ENCODE results near the gene CORO2A.
"Not testable (repeated sequence)": the region's sequence is repeated elsewhere in the genome, so short reads cannot be mapped to it uniquely, and the experiment has no call there.

- TF ChIP-seq, protein P1, sequence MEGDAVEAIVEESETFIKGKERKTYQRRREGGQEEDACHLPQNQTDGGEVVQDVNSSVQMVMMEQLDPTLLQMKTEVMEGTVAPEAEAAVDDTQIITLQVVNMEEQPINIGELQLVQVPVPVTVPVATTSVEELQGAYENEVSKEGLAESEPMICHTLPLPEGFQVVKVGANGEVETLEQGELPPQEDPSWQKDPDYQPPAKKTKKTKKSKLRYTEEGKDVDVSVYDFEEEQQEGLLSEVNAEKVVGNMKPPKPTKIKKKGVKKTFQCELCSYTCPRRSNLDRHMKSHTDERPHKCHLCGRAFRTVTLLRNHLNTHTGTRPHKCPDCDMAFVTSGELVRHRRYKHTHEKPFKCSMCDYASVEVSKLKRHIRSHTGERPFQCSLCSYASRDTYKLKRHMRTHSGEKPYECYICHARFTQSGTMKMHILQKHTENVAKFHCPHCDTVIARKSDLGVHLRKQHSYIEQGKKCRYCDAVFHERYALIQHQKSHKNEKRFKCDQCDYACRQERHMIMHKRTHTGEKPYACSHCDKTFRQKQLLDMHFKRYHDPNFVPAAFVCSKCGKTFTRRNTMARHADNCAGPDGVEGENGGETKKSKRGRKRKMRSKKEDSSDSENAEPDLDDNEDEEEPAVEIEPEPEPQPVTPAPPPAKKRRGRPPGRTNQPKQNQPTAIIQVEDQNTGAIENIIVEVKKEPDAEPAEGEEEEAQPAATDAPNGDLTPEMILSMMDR (IDR thresholded peaks at IDR 0.05) = not testable (repeated sequence)
- TF ChIP-seq POLR2A (IDR thresholded peaks at IDR 0.05) = not testable (repeated sequence)
Measured at GRCh38 chr9:98124091-98124490, 68.3 kb downstream of the CORO2A start.
